T-helper 17 cell (primary cell): Measurements from ENCODE around the gene SELL. TPM values are rescaled to one million over a fixed set of nuclear protein-coding genes. Genes with fewer than 3 reads are reported as not detected.
A peak's percentile ranks its signal among the peaks of the same experiment; 100 is the strongest.
"Not testable (repeated sequence)": the region's sequence is repeated elsewhere in the genome, so short reads cannot be mapped to it uniquely, and the experiment has no call there.

Experiments used
- ATAC-seq: fragments of 150-1000 bp; cut with Tn5 transposase; 2 replicates; pipeline ENCODE4 v1.10.0; 2021; ENCODE audit warnings: mild to moderate bottlenecking, moderate library complexity
- DNase-seq, 3 donors: peaks; one replicate each; pipeline versions ENCODE4 v3.0.0 to v3.0.0-alpha.2; 2020 to 2021
- H3K9me3 ChIP-seq: one replicate; pipeline ENCODE4 v1.7.0; 2013; ENCODE audit warnings: low read length, mild to moderate bottlenecking; ENCODE audit not compliant: control insufficient read depth, poor library complexity, severe bottlenecking
- H3K27ac Mint-ChIP-seq: one replicate; pipeline ENCODE4 v1.8.0; 2022; ENCODE audit warnings: mild to moderate bottlenecking, moderate library complexity, mixed read lengths
- H3K27me3 Mint-ChIP-seq: one replicate; pipeline ENCODE4 v1.8.0; 2022; ENCODE audit warnings: mixed read lengths
- H3K36me3 Mint-ChIP-seq: one replicate; pipeline ENCODE4 v1.8.0; 2022; ENCODE audit warnings: low read depth, mixed read lengths
- H3K4me1 Mint-ChIP-seq: one replicate; pipeline ENCODE4 v1.8.0; 2022; ENCODE audit warnings: mild to moderate bottlenecking, mixed read lengths
- H3K4me3 Mint-ChIP-seq: one replicate; pipeline ENCODE4 v1.8.0; 2022; ENCODE audit warnings: mild to moderate bottlenecking, moderate library complexity, mixed read lengths
- total RNA-seq, 4 donors: library from RNA in 2 of 4; stranded (reverse) in 2 of 4; gene quantifications; one replicate each; pipeline ENCODE4 v1.2.3 and lab custom pipeline; 2022 to 2026

The SELL gene
- total RNA-seq, 2 donors from 2014 or later, result 205 to 276 TPM

DNA sequence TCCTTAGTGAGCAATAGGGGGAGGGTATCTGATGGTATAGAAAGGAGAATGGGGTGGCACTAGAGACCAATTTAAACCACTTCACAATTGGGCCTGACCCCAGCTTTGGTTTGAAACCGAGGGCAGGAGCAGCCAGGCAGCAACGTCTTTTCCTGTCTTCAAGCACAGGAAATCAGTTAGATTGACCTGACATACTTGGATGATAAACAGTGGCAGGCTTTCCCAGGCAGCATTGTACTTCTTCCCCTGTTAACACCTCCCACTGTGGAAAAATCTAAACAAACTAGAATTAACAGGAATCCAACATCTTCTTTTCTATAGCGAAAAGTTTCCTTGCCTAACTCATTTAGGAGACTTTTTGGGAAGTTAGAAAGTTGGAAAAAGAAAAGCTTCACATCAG is 40.6 kb downstream of the SELL start:
- Mint-ChIP-seq H3K27ac (no peak overlapping the region), H3K4me3 (no peak overlapping the region), H3K36me3 (no peaks in the 10 kb centered on the region), H3K27me3 (no peaks in the 10 kb centered on the region), H3K4me1 (peaks cover 32% of the 10 kb centered on the region)
- peaks cover 3% of the 10 kb centered on the region for H3K9me3 ChIP-seq
- no peak for DNase-seq
- no peak for ATAC-seq

DNA sequence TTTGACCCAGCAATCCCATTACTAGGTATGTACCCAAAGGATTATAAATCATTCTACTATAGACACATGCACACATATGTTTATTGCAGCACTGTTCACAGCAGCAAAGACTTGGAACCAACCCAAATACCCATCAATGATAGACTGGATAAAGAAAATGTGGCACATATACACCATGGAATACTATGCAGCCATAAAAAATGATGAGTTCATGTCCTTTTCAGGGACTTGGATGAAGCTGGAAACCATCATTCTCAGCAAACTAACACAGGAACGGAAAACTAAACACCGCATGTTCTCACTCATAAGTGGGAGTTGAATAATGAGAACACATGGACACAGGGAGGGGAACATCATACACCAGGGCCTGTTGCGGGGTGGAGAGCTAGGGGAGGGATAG is 41.2 kb downstream of the SELL start:
- not testable (repeated sequence) for H3K27me3 Mint-ChIP-seq, H3K36me3 Mint-ChIP-seq, H3K9me3 ChIP-seq, H3K4me3 Mint-ChIP-seq, ATAC-seq, DNase-seq, H3K27ac Mint-ChIP-seq
- peaks cover 28% of the 10 kb centered on the region for H3K4me1 Mint-ChIP-seq

DNA sequence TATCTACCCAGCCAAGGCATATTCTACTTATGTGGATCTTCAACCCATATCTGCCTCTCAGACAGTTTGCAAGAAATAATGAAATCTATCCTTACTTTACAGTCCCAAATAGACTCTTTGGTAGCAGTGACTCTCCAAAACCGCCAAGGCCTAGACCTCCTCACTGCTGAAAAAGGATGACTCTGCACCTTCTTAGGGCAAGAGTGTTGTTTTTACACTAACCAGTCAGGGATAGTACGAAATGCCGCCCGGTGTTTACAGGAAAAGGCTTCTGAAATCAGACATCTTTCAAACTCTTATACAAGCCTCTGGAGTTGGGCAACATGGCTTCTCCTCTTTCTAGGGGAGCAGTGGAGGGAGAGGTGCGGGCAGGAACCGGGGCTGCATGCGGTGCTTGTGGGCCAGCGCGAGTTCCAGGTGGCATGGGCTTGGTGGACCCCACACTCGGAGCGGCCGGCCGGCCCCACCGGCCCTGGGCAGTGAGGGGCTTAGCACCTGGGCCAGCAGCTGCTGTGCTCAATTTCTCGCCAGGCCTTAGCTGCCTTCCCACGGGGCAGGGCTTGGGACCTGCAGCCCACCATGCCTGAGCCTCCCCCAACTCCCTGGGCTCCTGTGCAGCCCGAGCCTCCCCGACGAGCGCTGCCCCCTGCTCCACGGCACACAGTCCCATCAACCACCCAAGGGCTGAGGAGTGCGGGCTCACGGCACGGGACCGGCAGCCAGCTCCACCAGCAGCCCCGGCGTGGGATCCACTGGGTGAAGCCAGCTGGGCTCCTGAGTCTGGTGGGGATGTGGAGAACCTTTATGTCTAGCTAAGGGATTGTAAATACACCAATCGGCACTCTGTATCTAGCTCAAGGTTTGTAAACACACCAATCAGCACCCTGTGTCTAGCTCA is 43.5 kb downstream of the SELL start:
- Mint-ChIP-seq H3K4me1 (peaks cover 28% of the 10 kb centered on the region), H3K27ac (peak overlapping the region; percentile 87), H3K4me3 (peak overlapping the region; percentile 87)
- not testable (repeated sequence) for H3K36me3 Mint-ChIP-seq, DNase-seq, H3K27me3 Mint-ChIP-seq, H3K9me3 ChIP-seq, ATAC-seq

DNA sequence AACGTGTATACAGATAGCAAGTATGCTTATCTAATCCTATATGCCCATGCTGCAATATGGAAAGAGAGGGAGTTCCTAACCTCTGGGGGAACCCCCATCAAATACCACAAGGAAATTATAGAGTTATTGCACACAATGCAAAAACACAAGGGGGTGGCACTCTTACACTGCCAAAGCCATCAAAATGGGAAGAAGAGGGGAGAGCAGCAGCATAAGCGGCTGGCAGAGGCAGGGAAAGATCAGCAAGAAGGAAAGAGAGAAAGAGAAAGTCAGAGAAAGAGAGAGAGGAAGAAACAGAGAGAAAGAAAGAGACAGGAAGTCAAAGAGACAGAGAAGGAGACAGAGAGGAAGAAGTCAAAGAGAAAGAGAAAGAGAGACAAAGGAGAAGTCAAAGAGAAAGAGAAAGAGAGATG is 44.2 kb downstream of the SELL start:
- DNase-seq, H3K36me3 Mint-ChIP-seq, H3K27me3 Mint-ChIP-seq, H3K9me3 ChIP-seq: not testable (repeated sequence)
- peak overlapping the region; percentile 87 for H3K27ac Mint-ChIP-seq
- peaks cover 28% of the 10 kb centered on the region for H3K4me1 Mint-ChIP-seq
- ATAC-seq, result peak; percentile 50
- H3K4me3 Mint-ChIP-seq, result peak overlapping the region; percentile 87

DNA sequence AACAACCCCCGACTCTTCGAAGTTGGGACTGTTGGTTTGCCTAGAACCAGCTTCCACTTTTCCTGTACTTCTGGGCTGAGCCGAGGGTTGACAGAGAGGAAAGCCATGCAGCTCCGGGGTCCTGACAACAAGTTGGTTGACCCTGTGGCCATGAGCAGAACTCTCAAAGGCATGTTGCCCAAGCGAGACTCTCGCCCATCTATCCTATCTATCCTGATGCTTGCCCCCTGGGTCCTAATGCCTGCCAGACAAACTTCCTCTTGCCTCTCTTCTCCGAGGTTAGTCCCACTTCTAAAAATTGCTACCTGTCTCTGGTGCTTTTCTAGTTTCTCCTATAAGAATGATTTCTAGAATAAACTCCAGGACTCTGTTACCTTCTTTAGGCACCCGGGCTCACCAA is 48.7 kb downstream of the SELL start:
- ATAC-seq, result not testable (repeated sequence)

DNA sequence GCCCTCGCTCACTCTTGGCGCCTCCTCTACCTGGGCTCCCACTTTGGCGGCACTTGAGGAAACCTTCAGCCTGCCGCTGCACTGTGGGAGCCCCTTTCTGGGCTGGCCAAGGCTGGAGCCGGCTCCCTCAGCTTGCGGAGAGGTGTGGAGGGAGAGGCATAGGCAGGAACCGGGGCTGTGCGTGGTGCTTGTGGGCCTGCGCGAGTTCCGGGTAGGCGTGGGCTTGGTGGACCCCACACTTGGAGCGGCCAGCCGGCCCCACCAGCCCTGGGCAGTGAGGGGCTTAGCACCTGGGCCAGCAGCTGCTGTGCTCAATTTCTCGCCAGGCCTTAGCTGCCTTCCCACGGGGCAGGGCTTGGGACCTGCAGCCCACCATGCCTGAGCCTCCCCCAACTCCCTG is 50.4 kb downstream of the SELL start:
- DNase-seq, H3K27ac Mint-ChIP-seq, ATAC-seq, H3K27me3 Mint-ChIP-seq, H3K36me3 Mint-ChIP-seq, H3K4me3 Mint-ChIP-seq, H3K9me3 ChIP-seq: not testable (repeated sequence)
- H3K4me1 Mint-ChIP-seq, result peaks cover 31% of the 10 kb centered on the region

More for the DNA sequence above, 48.7 kb downstream of the SELL start:
- not testable (repeated sequence) for H3K27me3 Mint-ChIP-seq, H3K9me3 ChIP-seq, H3K27ac Mint-ChIP-seq, H3K36me3 Mint-ChIP-seq, DNase-seq
- H3K4me1 Mint-ChIP-seq, result peaks cover 34% of the 10 kb centered on the region
- peak overlapping the region; percentile 0 for H3K4me3 Mint-ChIP-seq

DNA sequence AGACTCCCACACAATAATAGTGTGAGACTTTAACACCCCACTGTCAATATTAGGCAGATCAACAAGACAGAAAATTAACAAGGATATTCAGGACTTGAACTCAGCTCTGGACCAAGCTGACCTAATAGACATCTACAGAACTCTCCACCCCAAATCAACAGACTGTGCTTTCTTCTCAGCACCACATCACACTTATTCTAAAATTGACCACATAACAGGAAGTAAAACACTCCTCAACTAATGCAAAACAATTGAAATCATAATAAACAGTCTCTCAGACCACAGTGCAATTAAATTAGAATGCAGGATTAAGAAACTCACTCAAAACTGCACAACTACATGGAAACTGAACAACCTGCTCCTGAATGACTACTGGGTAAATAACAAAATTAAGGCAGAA is 52.6 kb downstream of the SELL start:
- peak overlapping the region; percentile 67 for H3K27ac Mint-ChIP-seq
- ATAC-seq, H3K36me3 Mint-ChIP-seq, DNase-seq, H3K9me3 ChIP-seq, H3K27me3 Mint-ChIP-seq: not testable (repeated sequence)
- peaks cover 38% of the 10 kb centered on the region for H3K4me1 Mint-ChIP-seq
- peak overlapping the region; percentile 64 for H3K4me3 Mint-ChIP-seq

DNA sequence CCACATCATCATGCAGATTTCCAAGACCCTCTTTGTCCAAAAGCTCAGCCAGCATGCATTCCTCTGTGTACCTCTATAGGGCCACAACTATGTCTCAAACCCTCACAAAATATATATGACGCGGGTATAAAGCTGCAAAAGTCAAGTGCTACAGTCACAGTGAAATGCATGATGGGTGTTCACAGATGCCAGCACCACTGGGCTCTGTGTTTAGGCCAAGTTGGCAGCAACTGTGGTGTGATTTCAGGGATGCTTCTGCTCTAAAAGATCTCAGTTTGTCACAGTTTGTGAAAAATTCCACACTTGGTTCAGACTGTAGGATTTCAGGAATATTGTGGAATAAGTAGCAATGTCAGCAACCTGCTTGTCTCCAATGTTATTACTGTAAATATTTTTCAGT is 57.5 kb downstream of the SELL start:
- Mint-ChIP-seq H3K4me1 (peaks cover 36% of the 10 kb centered on the region), H3K27me3 (no peaks in the 10 kb centered on the region), H3K36me3 (peaks cover 2% of the 10 kb centered on the region), H3K4me3 (no peak overlapping the region), H3K27ac (no peak overlapping the region)
- H3K9me3 ChIP-seq, result no peaks in the 10 kb centered on the region
- DNase-seq (no peak), ATAC-seq (no peak)

DNA sequence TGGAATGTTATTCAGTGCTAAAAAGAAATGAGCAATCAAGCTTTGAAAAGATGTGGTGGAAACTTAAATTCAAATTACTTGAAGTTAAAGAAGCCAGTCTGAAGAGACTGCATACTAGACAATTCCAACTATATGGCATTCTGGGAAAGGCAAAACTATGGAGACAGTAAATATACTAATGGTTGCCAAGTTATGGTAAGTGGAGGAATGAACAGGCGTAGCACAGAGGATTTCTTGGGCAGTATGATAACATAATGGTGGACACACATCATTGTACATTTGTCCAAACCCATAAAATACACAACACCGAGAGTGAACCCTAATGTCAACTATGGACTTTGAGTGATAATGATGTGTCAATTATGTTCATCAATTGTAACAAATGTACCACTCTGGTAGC is 60.4 kb downstream of the SELL start:
- H3K27me3 Mint-ChIP-seq, result no peaks in the 10 kb centered on the region
- DNase-seq (no peak), ATAC-seq (no peak)
- H3K36me3 Mint-ChIP-seq, result no peaks in the 10 kb centered on the region
- H3K27ac Mint-ChIP-seq, result no peak overlapping the region
- no peak overlapping the region for H3K4me3 Mint-ChIP-seq
- H3K9me3 ChIP-seq, result no peaks in the 10 kb centered on the region
- H3K4me1 Mint-ChIP-seq, result peaks cover 28% of the 10 kb centered on the region

DNA sequence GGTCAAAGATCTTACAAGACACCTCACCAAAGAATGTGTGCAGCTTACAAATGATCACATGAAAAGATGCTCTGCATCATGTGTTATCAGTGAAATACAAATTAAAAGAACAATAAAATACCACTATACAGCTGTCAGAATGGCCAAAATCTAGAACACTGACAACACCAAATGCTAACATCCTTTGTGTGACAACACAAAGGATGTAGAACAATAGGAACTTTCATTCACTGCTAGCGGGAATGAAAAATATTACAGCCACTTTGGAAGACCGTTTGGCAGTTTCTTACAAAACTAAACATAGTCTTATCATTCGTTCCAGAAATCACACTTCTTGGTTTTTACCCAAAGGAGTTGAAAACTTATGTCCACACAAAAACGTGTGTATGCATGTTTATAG is 60.9 kb downstream of the SELL start:
- no peak overlapping the region for H3K27ac Mint-ChIP-seq
- ATAC-seq (no peak), DNase-seq (no peak)
- H3K27me3 Mint-ChIP-seq, result no peaks in the 10 kb centered on the region
- H3K36me3 Mint-ChIP-seq, result no peaks in the 10 kb centered on the region
- no peaks in the 10 kb centered on the region for H3K9me3 ChIP-seq
- H3K4me3 Mint-ChIP-seq, result no peak overlapping the region
- H3K4me1 Mint-ChIP-seq, result peaks cover 26% of the 10 kb centered on the region

DNA sequence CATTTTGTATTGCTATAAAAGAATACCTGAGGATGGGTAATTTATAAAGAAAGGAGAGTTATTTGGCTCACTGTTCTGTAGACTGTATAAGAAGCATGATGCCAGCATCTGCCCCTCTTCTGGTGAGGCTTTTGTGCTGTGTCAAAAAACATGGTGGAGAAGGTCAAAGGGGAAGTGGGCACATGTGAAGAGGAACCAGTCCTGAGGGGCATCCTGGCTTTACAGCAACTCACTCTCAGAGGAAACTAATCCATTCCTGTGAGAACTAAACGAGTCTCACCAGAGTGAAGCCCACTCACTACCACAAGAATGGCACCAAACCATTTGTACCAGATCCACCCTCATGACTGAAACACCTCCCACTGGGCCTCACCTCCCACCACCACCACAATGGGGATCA is 62.7 kb downstream of the SELL start:
- Mint-ChIP-seq H3K4me3 (peak overlapping the region; percentile 34), H3K27ac (peak overlapping the region; percentile 73), H3K27me3 (no peaks in the 10 kb centered on the region), H3K36me3 (no peaks in the 10 kb centered on the region), H3K4me1 (peaks cover 25% of the 10 kb centered on the region)
- H3K9me3 ChIP-seq, result no peaks in the 10 kb centered on the region
- no peak for DNase-seq
- no peak for ATAC-seq

DNA sequence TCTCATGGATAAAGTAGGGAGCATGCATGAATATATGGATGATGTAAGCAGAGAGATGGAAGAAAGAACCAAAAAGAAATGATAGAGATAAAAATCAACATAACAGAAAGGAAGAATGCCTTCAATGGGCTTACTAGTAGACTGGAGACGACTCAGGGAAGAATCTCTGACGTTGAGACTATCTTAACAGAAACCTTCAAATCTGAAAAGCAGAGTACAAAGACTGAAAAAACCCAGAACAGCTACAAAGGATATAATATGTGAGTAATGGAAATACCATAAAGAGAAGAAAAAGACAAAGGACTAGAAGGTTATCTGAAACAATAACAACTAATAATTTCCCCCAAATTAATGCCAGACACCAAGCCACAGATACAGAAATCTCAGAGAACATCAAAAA is 63.2 kb downstream of the SELL start:
- Mint-ChIP-seq H3K4me3 (no peak overlapping the region), H3K27ac (peak overlapping the region; percentile 73), H3K36me3 (no peaks in the 10 kb centered on the region), H3K27me3 (no peaks in the 10 kb centered on the region), H3K4me1 (peaks cover 25% of the 10 kb centered on the region)
- DNase-seq (no peak), ATAC-seq (no peak)
- H3K9me3 ChIP-seq, result no peaks in the 10 kb centered on the region

DNA sequence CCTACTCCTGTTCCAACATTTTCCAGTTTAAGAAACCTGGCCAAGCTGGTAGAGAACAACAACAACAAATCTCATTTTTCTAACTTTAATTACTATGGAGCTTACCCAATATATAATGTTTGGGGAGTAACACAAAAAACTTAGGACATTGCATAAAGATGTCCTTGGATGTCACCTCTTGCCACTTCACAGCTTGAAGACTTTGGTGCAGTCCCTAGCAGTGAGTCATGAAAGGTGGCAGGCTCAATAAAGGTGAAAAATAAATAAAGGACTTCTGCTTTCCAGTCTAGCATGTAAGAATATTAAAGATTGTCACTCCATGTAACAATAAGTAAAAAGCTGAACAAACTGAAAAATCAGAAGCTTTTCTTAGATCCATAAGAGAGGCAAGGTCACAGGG is 63.9 kb downstream of the SELL start:
- Mint-ChIP-seq H3K36me3 (no peaks in the 10 kb centered on the region), H3K4me1 (peaks cover 25% of the 10 kb centered on the region), H3K4me3 (no peak overlapping the region), H3K27ac (no peak overlapping the region), H3K27me3 (no peaks in the 10 kb centered on the region)
- no peak for DNase-seq
- no peaks in the 10 kb centered on the region for H3K9me3 ChIP-seq
- no peak for ATAC-seq

DNA sequence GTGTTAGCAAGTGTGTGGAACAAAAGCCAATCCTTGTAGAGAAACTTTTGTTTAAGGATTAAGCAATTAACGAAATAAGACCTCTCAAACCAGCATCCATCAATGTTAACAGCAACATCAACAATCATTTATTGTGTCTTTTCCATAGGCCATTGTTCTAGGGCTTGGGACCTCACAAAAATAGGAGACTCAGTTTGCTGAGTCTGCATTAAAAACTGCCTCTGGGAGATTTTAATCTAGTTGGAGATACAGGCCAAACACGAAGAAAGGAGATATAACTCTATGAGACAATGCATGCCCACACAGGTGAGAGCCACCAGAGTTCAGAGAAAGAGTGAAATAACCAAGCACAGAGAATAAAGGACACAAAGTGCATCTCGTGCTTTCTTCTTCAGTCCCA is 67.1 kb downstream of the SELL start:
- Mint-ChIP-seq H3K4me1 (peaks cover 15% of the 10 kb centered on the region), H3K36me3 (no peaks in the 10 kb centered on the region), H3K4me3 (no peak overlapping the region), H3K27ac (no peak overlapping the region), H3K27me3 (no peaks in the 10 kb centered on the region)
- DNase-seq (no peak), ATAC-seq (no peak)
- no peaks in the 10 kb centered on the region for H3K9me3 ChIP-seq
